H9 (cell line): ENCODE measurements around the gene LMF1. TPM values are rescaled to one million over a fixed set of nuclear protein-coding genes. Genes with fewer than 3 reads are reported as not detected.

Experiments
- DNase-seq: peaks from one replicate; pipeline ENCODE4 v3.0.0-alpha.2; 2017
- H2AFZ ChIP-seq: one replicate; pipeline ENCODE4 v1.6.1; 2013; ENCODE audit warnings: mild to moderate bottlenecking, low read length, control low read depth, moderate library complexity
- H2AK5ac ChIP-seq: 2 replicates; pipeline ENCODE4 v1.6.1; 2013; ENCODE audit warnings: low read length, control low read depth, mixed read lengths; ENCODE audit not compliant: insufficient read length
- H2BK120ac ChIP-seq: one replicate; pipeline ENCODE4 v1.6.1; 2013; ENCODE audit warnings: low read depth, mild to moderate bottlenecking, low read length, control low read depth, inconsistent platforms; ENCODE audit not compliant: poor library complexity, severe bottlenecking
- H2BK12ac ChIP-seq: 2 replicates; pipeline ENCODE4 v1.6.1; 2013; ENCODE audit warnings: low read length, control low read depth, mixed read lengths, low read depth; ENCODE audit not compliant: insufficient read length
- H2BK15ac ChIP-seq: 2 replicates; pipeline ENCODE4 v1.6.1; 2013; ENCODE audit warnings: low read depth, low read length, control low read depth
- H2BK20ac ChIP-seq: one replicate; pipeline ENCODE4 v1.6.1; 2013; ENCODE audit warnings: low read depth, mild to moderate bottlenecking, low read length, control low read depth, inconsistent platforms; ENCODE audit not compliant: poor library complexity, severe bottlenecking
- H2BK5ac ChIP-seq: 2 replicates; pipeline ENCODE4 v1.6.1; 2013; ENCODE audit warnings: low read length, control low read depth, mixed read lengths; ENCODE audit not compliant: insufficient read length
- H3K14ac ChIP-seq: 2 replicates; pipeline ENCODE4 v1.6.1; 2013; ENCODE audit warnings: low read length, control low read depth; ENCODE audit not compliant: insufficient read depth
- H3K18ac ChIP-seq: 2 replicates; pipeline ENCODE4 v1.6.1; 2013; ENCODE audit warnings: low read depth, mild to moderate bottlenecking, mixed read lengths, low read length, control low read depth; ENCODE audit not compliant: insufficient read length
- H3K23ac ChIP-seq: 2 replicates; pipeline ENCODE4 v1.6.1; 2013; ENCODE audit warnings: low read length, control low read depth, mixed read lengths, low read depth; ENCODE audit not compliant: insufficient read length
- H3K23me2 ChIP-seq: 2 replicates; pipeline ENCODE4 v1.6.1; 2013; ENCODE audit warnings: low read depth, mild to moderate bottlenecking, mixed read lengths, low read length, control low read depth; ENCODE audit not compliant: insufficient read length, poor library complexity, severe bottlenecking
- H3K27ac ChIP-seq: 2 replicates; pipeline ENCODE4 v1.5.1; 2013; ENCODE audit warnings: low read length, control low read depth, mixed read lengths, low read depth; ENCODE audit not compliant: insufficient read length
- H3K27me3 ChIP-seq: 2 replicates; pipeline ENCODE4 v1.6.1; 2013; ENCODE audit warnings: low read length, control low read depth, inconsistent platforms; ENCODE audit not compliant: insufficient read depth
- H3K4ac ChIP-seq: 2 replicates; pipeline ENCODE4 v1.6.1; 2013; ENCODE audit warnings: low read depth, mild to moderate bottlenecking, control low read depth, inconsistent platforms, low read length, moderate library complexity
- H3K4me1 ChIP-seq: 2 replicates; pipeline ENCODE4 v1.6.1; 2013; ENCODE audit warnings: low read length, control low read depth, inconsistent platforms; ENCODE audit not compliant: insufficient read depth
- H3K4me2 ChIP-seq: 2 replicates; pipeline ENCODE4 v1.6.1; 2013; ENCODE audit warnings: low read length, control low read depth, mixed read lengths; ENCODE audit not compliant: insufficient read length, insufficient read depth
- H3K56ac ChIP-seq: 2 replicates; pipeline ENCODE4 v1.6.1; 2013; ENCODE audit warnings: low read depth, mild to moderate bottlenecking, mixed read lengths, low read length, control low read depth; ENCODE audit not compliant: insufficient read length
- H3K79me1 ChIP-seq: 2 replicates; pipeline ENCODE4 v1.6.1; 2013; ENCODE audit warnings: low read depth, mild to moderate bottlenecking, moderate library complexity, low read length, control low read depth, inconsistent platforms; ENCODE audit not compliant: insufficient read depth, poor library complexity, severe bottlenecking
- H3K79me2 ChIP-seq: 2 replicates; pipeline ENCODE4 v1.6.1; 2013; ENCODE audit warnings: low read length, control low read depth, inconsistent platforms; ENCODE audit not compliant: insufficient read depth
- H3K9ac ChIP-seq: 2 replicates; pipeline ENCODE4 v1.6.1; 2013; ENCODE audit warnings: low read length, control low read depth, mixed read lengths; ENCODE audit not compliant: insufficient read length; ENCODE audit errors: extremely low read depth
- H3K9me3 ChIP-seq: one replicate; pipeline ENCODE4 v1.6.1; 2013; ENCODE audit warnings: low read depth, low read length, inconsistent platforms; ENCODE audit not compliant: control insufficient read depth
- H3T11ph ChIP-seq: one replicate; pipeline ENCODE4 v1.6.1; 2013; ENCODE audit warnings: mild to moderate bottlenecking, low read length, control low read depth, inconsistent platforms
- H4K20me1 ChIP-seq: one replicate; pipeline ENCODE4 v1.6.1; 2013; ENCODE audit not compliant: control insufficient read depth, insufficient read length, insufficient read depth
- H4K5ac ChIP-seq: 2 replicates; pipeline ENCODE4 v1.6.1; 2013; ENCODE audit warnings: low read depth, mild to moderate bottlenecking, mixed read lengths, low read length, control low read depth; ENCODE audit not compliant: insufficient read length
- H4K8ac ChIP-seq: replicated peaks from 2 replicates; pipeline ENCODE4 v1.6.1; 2013; ENCODE audit warnings: low read length, control low read depth, mixed read lengths, low read depth; ENCODE audit not compliant: insufficient read length
- H4K91ac ChIP-seq: 2 replicates; pipeline ENCODE4 v1.6.1; 2013; ENCODE audit warnings: low read depth, mild to moderate bottlenecking, moderate library complexity, mixed read lengths, low read length, control low read depth; ENCODE audit not compliant: insufficient read length
- H3K27ac Mint-ChIP-seq, 3 experiments: 2 replicates in 2 of 3; 3 replicates in 1 of 3; pipeline ENCODE4 v1.8.0; 2020 to 2021; ENCODE audit warnings: mixed read lengths in 3 of 3, mild to moderate bottlenecking in 1 of 3, moderate library complexity in 1 of 3
- H3K27me3 Mint-ChIP-seq: 2 replicates; pipeline ENCODE4 v1.8.0; 2021; ENCODE audit warnings: low read depth, mild to moderate bottlenecking, moderate library complexity, mixed read lengths
- H3K36me3 Mint-ChIP-seq, 3 experiments: 2 replicates in 2 of 3; 3 replicates in 1 of 3; pipeline ENCODE4 v1.8.0; 2020 to 2021; ENCODE audit warnings: low read depth in 3 of 3, mixed read lengths in 3 of 3; ENCODE audit not compliant: insufficient read depth in 1 of 3
- H3K4me1 Mint-ChIP-seq, 2 experiments: 2 replicates each; pipeline ENCODE4 v1.8.0; 2020; ENCODE audit warnings: mixed read lengths in 2 of 2
- H3K4me3 Mint-ChIP-seq, 2 experiments: 2 replicates in 1 of 2; 3 replicates in 1 of 2; pipeline ENCODE4 v1.8.0; 2020 to 2021; ENCODE audit warnings: mild to moderate bottlenecking in 2 of 2, mixed read lengths in 2 of 2, moderate library complexity in 1 of 2
- H3K9me3 Mint-ChIP-seq, 2 experiments: 2 replicates in 1 of 2; 3 replicates in 1 of 2; pipeline ENCODE4 v1.8.0; 2020; ENCODE audit warnings: mild to moderate bottlenecking in 2 of 2, mixed read lengths in 2 of 2, moderate library complexity in 1 of 2
- CTCF ChIP-seq: fragments of 200-600 bp; sonication (generic); conservative IDR thresholded peaks from 3 replicates; pipeline ENCODE4 v1.8.0; 2021; ENCODE audit warnings: antibody characterized with exemption, mild to moderate bottlenecking
- WGBS: extraction: QIAGEN DNeasy Blood & Tissue Kit; methylation state at CpG from one replicate; pipeline ENCODE4 v1.1.7; 2013; ENCODE audit warnings: missing lambda C conversion rate, low lambda C conversion rate, mixed read lengths; ENCODE audit not compliant: insufficient read length; ENCODE audit errors: extremely low coverage; 5-methylcytosine and 5-hydroxymethylcytosine counted together
- total RNA-seq: library from RNA; stranded (reverse); gene quantifications from 2 replicates; pipeline ENCODE4 v1.2.1, GENCODE V29; 2021

Gene LMF1
- total RNA-seq, 1 experiment from 2014 or later = 7.1 TPM

- Histone ChIP-seq H2BK12ac (no peak overlapping the region), H2AK5ac (no peak overlapping the region), H3K23ac (no peak overlapping the region), H3K79me1 (no peaks in the 10 kb centered on the region), H2BK15ac (no peak overlapping the region), H2AFZ (no peak overlapping the region), H3K9ac (no peak overlapping the region), H3K4me1 (no peaks in the 10 kb centered on the region), H3K27me3 (no peaks in the 10 kb centered on the region), H4K91ac (no peak overlapping the region), H3K56ac (no peak overlapping the region), H4K8ac (no peak overlapping the region), H3K18ac (no peak overlapping the region), H4K5ac (no peak overlapping the region), H3K4ac (no peak overlapping the region), H3K14ac (no peak overlapping the region), H3T11ph (no peak overlapping the region), H2BK20ac (no peak overlapping the region), H2BK120ac (no peak overlapping the region), H3K23me2 (no peaks in the 10 kb centered on the region), H3K79me2 (no peaks in the 10 kb centered on the region), H4K20me1 (no peaks in the 10 kb centered on the region), H3K27ac (no peak overlapping the region), H3K9me3 (no peaks in the 10 kb centered on the region), H3K4me2 (no peak overlapping the region), H2BK5ac (no peak overlapping the region)
- no peaks in the 10 kb centered on the region; the same call in 1 of the 2 replicates for H3K27me3 Mint-ChIP-seq
- peaks cover 17 to 21% of the 10 kb centered on the region in 2 experiments for H3K9me3 Mint-ChIP-seq
- no peak overlapping the region for H3K4me3 Mint-ChIP-seq
- no peak for DNase-seq
- H3K4me1 Mint-ChIP-seq = 0 out of 4 replicates have a peak, but pooled peaks cover 2 to 3% of the 10 kb centered on the region in 2 experiments
- H3K27ac Mint-ChIP-seq = no peak overlapping the region
- no peak for TF ChIP-seq CTCF
- H3K36me3 Mint-ChIP-seq = peaks cover 9 to 18% (median 14%) of the 10 kb centered on the region in 3 experiments; a peak in 6 of 7 replicates
- WGBS = no CpG with 5 or more reads among the region's 7 CpGs
Measured at GRCh38 chr16:907842-908241, 62.9 kb downstream of the LMF1 start.
